Liver (tissue), 3 donors: ENCODE measurements around the gene ADCY2.

Experiments used
- GABPA ChIP-seq, 2 donors: IDR thresholded peaks in 1 of 2; conservative IDR thresholded peaks in 1 of 2; 2 replicates each; pipeline ENCODE4 v1.6.1; 2016; ENCODE audit warnings: antibody characterized with exemption in 2 of 2, mild to moderate bottlenecking in 1 of 2, moderate library complexity in 1 of 2
- HNF4A ChIP-seq, 2 donors: conservative IDR thresholded peaks; 2 replicates each; pipeline ENCODE4 v1.6.1; 2016; ENCODE audit warnings: antibody characterized with exemption in 2 of 2, mild to moderate bottlenecking in 2 of 2
- JUND ChIP-seq, 2 donors: IDR thresholded peaks; 2 replicates each; pipeline ENCODE4 v1.6.1; 2016; ENCODE audit warnings: antibody characterized with exemption in 2 of 2
- NR2F2 ChIP-seq: IDR thresholded peaks from 2 replicates; pipeline ENCODE4 v1.6.1; 2016; ENCODE audit warnings: antibody characterized with exemption
- RAD21 ChIP-seq, 2 donors: IDR thresholded peaks; 2 replicates each; pipeline ENCODE4 v1.6.1; 2016; ENCODE audit warnings: antibody characterized with exemption in 2 of 2, mild to moderate bottlenecking in 2 of 2
- TAF1 ChIP-seq: conservative IDR thresholded peaks from 2 replicates; pipeline ENCODE4 v1.6.1; 2016; ENCODE audit warnings: antibody characterized with exemption, mild to moderate bottlenecking
- YY1 ChIP-seq: IDR thresholded peaks from 2 replicates; pipeline ENCODE4 v1.6.1; 2016; ENCODE audit warnings: antibody characterized with exemption, mild to moderate bottlenecking
- TF ChIP-seq, protein P1 (sequence below): fragments of 150-350 bp; IDR thresholded peaks from 2 replicates; pipeline ENCODE4 v1.5.1; 2017; ENCODE audit warnings: improper control_type of control experiment, low read depth, low read length; ENCODE audit not compliant: missing input control
- TF ChIP-seq, protein P2 (sequence below): IDR thresholded peaks from 2 replicates; pipeline ENCODE4 v1.6.1; 2016; ENCODE audit warnings: antibody characterized with exemption, mild to moderate bottlenecking
- TF ChIP-seq, protein P3 (sequence below): IDR thresholded peaks from 2 replicates; pipeline ENCODE4 v1.6.1; 2016; ENCODE audit warnings: antibody characterized with exemption
- TF ChIP-seq, protein P4 (sequence below): IDR thresholded peaks from 2 replicates; pipeline ENCODE4 v1.6.1; 2016; ENCODE audit warnings: antibody characterized with exemption
- donor health status: healthy.
- donor health status: healthy.

DNA sequence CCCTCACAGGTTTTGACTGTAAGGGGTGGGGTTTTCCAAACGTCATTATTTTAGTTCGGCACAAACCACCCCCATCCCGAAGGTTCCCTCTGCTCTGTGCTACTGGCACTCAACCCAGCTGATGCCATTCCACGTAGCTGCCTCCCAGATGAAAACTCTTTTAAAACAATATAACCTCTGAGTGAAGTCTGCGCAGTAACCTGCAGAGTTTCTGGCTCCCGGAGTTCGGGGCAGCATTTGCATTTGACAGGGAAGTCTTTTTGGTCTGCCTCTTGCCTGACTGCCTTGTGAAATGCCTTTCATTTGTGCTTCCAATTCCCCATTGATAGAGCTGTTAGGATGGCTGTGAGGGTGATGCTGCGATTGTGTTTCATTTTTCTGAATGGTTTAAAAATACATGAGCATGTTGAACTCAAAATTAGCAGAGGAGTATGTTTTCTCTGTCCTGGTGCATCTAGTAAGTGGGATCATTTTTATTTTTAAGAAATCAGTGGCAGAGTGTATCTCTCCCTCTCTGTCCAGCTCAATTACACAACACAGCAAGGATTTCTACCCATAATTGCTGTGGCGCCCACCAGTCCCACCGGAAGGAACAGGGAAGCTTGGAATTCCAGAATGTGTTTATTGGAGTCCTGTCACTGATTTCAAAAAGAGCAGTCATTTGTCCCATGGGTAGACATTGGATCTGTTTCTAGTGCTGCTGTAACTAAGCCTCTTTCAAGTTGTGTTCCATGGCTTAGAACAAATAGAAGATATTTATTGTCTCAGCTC, 24.8 kb downstream of the ADCY2 start:
- TF ChIP-seq, protein P1, sequence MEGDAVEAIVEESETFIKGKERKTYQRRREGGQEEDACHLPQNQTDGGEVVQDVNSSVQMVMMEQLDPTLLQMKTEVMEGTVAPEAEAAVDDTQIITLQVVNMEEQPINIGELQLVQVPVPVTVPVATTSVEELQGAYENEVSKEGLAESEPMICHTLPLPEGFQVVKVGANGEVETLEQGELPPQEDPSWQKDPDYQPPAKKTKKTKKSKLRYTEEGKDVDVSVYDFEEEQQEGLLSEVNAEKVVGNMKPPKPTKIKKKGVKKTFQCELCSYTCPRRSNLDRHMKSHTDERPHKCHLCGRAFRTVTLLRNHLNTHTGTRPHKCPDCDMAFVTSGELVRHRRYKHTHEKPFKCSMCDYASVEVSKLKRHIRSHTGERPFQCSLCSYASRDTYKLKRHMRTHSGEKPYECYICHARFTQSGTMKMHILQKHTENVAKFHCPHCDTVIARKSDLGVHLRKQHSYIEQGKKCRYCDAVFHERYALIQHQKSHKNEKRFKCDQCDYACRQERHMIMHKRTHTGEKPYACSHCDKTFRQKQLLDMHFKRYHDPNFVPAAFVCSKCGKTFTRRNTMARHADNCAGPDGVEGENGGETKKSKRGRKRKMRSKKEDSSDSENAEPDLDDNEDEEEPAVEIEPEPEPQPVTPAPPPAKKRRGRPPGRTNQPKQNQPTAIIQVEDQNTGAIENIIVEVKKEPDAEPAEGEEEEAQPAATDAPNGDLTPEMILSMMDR, result no peak
- TF ChIP-seq, protein P2, sequence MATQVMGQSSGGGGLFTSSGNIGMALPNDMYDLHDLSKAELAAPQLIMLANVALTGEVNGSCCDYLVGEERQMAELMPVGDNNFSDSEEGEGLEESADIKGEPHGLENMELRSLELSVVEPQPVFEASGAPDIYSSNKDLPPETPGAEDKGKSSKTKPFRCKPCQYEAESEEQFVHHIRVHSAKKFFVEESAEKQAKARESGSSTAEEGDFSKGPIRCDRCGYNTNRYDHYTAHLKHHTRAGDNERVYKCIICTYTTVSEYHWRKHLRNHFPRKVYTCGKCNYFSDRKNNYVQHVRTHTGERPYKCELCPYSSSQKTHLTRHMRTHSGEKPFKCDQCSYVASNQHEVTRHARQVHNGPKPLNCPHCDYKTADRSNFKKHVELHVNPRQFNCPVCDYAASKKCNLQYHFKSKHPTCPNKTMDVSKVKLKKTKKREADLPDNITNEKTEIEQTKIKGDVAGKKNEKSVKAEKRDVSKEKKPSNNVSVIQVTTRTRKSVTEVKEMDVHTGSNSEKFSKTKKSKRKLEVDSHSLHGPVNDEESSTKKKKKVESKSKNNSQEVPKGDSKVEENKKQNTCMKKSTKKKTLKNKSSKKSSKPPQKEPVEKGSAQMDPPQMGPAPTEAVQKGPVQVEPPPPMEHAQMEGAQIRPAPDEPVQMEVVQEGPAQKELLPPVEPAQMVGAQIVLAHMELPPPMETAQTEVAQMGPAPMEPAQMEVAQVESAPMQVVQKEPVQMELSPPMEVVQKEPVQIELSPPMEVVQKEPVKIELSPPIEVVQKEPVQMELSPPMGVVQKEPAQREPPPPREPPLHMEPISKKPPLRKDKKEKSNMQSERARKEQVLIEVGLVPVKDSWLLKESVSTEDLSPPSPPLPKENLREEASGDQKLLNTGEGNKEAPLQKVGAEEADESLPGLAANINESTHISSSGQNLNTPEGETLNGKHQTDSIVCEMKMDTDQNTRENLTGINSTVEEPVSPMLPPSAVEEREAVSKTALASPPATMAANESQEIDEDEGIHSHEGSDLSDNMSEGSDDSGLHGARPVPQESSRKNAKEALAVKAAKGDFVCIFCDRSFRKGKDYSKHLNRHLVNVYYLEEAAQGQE, result no peak
- no peak for TF ChIP-seq RAD21 (IDR thresholded peaks at IDR 0.05)
- TF ChIP-seq TAF1, result no peak
- TF ChIP-seq, protein P3, sequence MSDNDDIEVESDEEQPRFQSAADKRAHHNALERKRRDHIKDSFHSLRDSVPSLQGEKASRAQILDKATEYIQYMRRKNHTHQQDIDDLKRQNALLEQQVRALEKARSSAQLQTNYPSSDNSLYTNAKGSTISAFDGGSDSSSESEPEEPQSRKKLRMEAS, result no peak
- TF ChIP-seq, protein P4, sequence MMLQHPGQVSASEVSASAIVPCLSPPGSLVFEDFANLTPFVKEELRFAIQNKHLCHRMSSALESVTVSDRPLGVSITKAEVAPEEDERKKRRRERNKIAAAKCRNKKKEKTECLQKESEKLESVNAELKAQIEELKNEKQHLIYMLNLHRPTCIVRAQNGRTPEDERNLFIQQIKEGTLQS, result no peak
- no peak for TF ChIP-seq GABPA (IDR thresholded peaks at IDR 0.05 in 1 of 2, conservative IDR thresholded peaks at IDR 0.05 in 1 of 2)
- TF ChIP-seq JUND (IDR thresholded peaks at IDR 0.05), result no peak
- no peak for TF ChIP-seq HNF4A (conservative IDR thresholded peaks at IDR 0.05)
- no peak for TF ChIP-seq YY1
- no peak for TF ChIP-seq NR2F2
